Ascending aorta (tissue), 2 donors: ENCODE measurements around the gene HRK. TPM values are rescaled to one million over a fixed set of nuclear protein-coding genes. Genes with fewer than 3 reads are reported as not detected.
A peak's percentile ranks its signal among the peaks of the same experiment; 100 is the strongest.

Experiments
- DNase-seq, 2 donors: peaks; one replicate each; pipeline ENCODE4 v3.0.0-alpha.2; 2019; ENCODE audit warnings: low spot score in 2 of 2
- H3K27ac ChIP-seq, 2 donors: fragments of 200-600 bp; sonication (generic); one replicate each; pipeline ENCODE4 v1.5.1; 2016 to 2017; ENCODE audit warnings: mild to moderate bottlenecking in 1 of 2
- H3K27me3 ChIP-seq: fragments of 200-600 bp; sonication (generic); one replicate; pipeline ENCODE4 v1.5.1; 2017
- H3K36me3 ChIP-seq, 2 donors: fragments of 200-600 bp; sonication (generic); one replicate each; pipeline ENCODE4 v1.5.1; 2016
- H3K4me1 ChIP-seq, 2 donors: fragments of 200-600 bp; sonication (generic); one replicate each; pipeline ENCODE4 v1.5.1; 2016 to 2017; ENCODE audit warnings: mild to moderate bottlenecking in 1 of 2
- H3K4me3 ChIP-seq, 2 donors: fragments of 200-600 bp; sonication (generic); one replicate each; pipeline ENCODE4 v1.5.1; 2016 to 2017; ENCODE audit warnings: mild to moderate bottlenecking in 1 of 2
- H3K9me3 ChIP-seq, 2 donors: fragments of 200-600 bp; sonication (generic); one replicate each; pipeline ENCODE4 v1.5.1; 2016
- CTCF ChIP-seq, 3 experiments: fragments of 200-600 bp in 2 of 3; fragments of 450-650 bp in 1 of 3; sonication (generic) in 2 of 3; IDR thresholded peaks; one replicate each; pipeline ENCODE4 v1.5.1; 2016 to 2019; ENCODE audit warnings: antibody characterized with exemption in 3 of 3, mild to moderate bottlenecking in 1 of 3, moderate library complexity in 1 of 3
- intact Hi-C: fragments of 100-400 bp; cut with DNase I; formaldehyde crosslinking; loops from one replicate; pipeline ENCODE4 v1.15.1; 2023
- total RNA-seq: library from RNA; depleted of rRNA; stranded (reverse); fragments of >200 nt; gene quantifications from one replicate; pipeline ENCODE4 v1.1.0, GENCODE V29; 2016

The HRK gene
- total RNA-seq, 1 donor from 2014 or later, result not detected

DNA sequence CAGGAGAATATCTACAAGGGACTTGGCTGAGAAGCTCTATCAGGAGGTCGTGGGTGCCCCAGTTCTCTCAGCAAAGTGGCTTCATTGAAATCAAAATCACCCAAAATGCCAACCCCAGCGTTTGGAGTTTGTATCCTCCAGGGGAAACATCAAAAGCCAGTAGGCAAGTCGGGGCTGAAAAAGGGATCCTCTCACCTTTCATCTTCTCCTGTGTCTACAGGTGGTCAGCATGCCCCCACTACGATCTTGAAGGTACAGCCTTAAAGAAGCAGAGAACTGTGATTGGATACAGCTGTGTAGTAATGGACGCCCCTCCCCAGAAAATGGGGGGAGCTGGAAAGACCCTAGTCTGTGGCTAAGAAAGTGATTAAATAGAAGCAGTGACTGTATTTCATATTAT lies 22.2 kb downstream of the HRK start:
- intact Hi-C loops, result no loop called here
- Histone ChIP-seq H3K27ac (no peak overlapping the region), H3K9me3 (no peaks in the 10 kb centered on the region), H3K36me3 (no peaks in the 10 kb centered on the region), H3K4me3 (peak overlapping the region in 1 of 2 donors; percentile 50), H3K4me1 (peaks cover 3 to 21% of the 10 kb centered on the region in 2 donors), H3K27me3 (no peaks in the 10 kb centered on the region)
- no peak for DNase-seq
- TF ChIP-seq CTCF (IDR thresholded peaks at IDR 0.05), result no peak

DNA sequence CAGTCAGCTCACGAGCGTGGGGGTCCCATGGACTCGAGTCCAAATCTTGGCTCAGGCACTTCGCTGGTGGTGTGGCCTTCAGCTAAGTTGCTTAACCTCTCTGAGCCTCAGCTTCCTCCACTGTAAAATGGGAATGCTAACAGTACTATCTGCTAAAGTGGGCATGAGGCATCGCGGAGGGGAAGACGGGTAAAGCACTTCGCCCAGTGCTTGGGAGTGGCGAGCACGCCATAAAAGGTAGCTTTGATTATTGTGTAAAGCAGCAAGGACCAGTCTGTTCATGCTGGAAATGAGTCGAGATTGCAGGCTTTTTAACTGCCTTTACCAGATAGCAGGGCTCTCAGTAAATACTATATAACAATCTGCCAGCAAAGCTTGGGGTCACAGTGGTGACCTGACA lies 24.5 kb downstream of the HRK start:
- intact Hi-C loops, result no loop called here
- no peak for TF ChIP-seq CTCF (IDR thresholded peaks at IDR 0.05)

DNA sequence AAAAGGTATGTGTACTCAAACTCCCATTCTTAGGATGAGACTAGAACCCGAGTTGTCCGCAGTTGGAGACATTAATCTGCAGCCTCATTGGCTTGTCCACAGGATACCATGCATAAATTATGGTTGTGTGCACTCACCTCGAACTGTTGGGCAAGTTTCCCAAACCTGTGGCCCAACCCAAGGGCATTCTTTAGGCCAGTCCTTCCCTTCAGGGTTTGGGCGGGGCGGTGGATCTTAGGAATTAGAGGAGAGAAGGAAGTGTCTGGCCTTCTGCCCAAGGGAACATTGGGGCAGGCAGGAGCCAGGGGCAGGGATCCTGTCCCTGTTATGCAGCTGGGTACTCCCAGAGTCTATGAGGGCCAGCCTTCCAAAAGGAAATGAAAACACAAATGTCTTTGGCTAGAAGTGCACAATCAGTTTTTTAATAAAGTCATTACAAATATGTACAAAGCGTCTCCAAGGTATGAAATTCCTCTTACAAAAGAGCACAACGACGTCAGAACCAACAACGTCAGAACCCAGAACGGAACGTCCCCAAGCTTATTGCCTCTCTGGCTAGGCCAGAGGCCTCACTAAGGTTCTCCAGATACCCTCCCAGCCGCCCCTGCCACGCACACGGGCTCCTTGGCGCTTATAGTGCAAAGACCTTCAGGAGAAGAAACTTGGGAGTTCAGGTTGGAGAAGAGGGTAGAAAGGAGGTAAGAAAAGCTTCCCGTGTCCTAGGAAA lies 25.3 kb downstream of the HRK start:
- Histone ChIP-seq H3K9me3 (no peaks in the 10 kb centered on the region), H3K36me3 (no peaks in the 10 kb centered on the region), H3K27ac (no peak overlapping the region), H3K4me3 (no peak overlapping the region), H3K27me3 (no peaks in the 10 kb centered on the region), H3K4me1 (peaks cover 3 to 14% of the 10 kb centered on the region in 2 donors)
- DNase-seq, result no peak
- intact Hi-C loops, result no loop called here
- TF ChIP-seq CTCF (IDR thresholded peaks at IDR 0.05), result no peak

More for the DNA sequence above, 24.5 kb downstream of the HRK start:
- H3K36me3 ChIP-seq, result no peaks in the 10 kb centered on the region
- no peaks in the 10 kb centered on the region for H3K27me3 ChIP-seq
- H3K27ac ChIP-seq, result no peak overlapping the region
- H3K9me3 ChIP-seq, result no peaks in the 10 kb centered on the region
- DNase-seq, result no peak
- H3K4me3 ChIP-seq, result no peak overlapping the region
- peaks cover 3 to 21% of the 10 kb centered on the region in 2 donors for H3K4me1 ChIP-seq

GRCh38 chr12:116853507-116853906 lies 27.7 kb downstream of the HRK start:
- TF ChIP-seq CTCF (IDR thresholded peaks at IDR 0.05), result no peak
- no peak overlapping the region for H3K27ac ChIP-seq
- intact Hi-C loops, result no loop called here
- H3K9me3 ChIP-seq, result no peaks in the 10 kb centered on the region
- no peak for DNase-seq
- no peaks in the 10 kb centered on the region for H3K36me3 ChIP-seq
- no peaks in the 10 kb centered on the region for H3K27me3 ChIP-seq
- no peak overlapping the region for H3K4me3 ChIP-seq
- no peaks in the 10 kb centered on the region for H3K4me1 ChIP-seq

GRCh38 chr12:116852303-116852702 lies 28.9 kb downstream of the HRK start:
- no peaks in the 10 kb centered on the region for H3K4me1 ChIP-seq
- TF ChIP-seq CTCF (IDR thresholded peaks at IDR 0.05), result no peak
- no peak overlapping the region for H3K27ac ChIP-seq
- no peak overlapping the region for H3K4me3 ChIP-seq
- intact Hi-C loops, result no loop called here
- no peak for DNase-seq
- no peaks in the 10 kb centered on the region for H3K27me3 ChIP-seq
- no peaks in the 10 kb centered on the region for H3K36me3 ChIP-seq
- H3K9me3 ChIP-seq, result no peaks in the 10 kb centered on the region
